H1 (cell line): ENCODE measurements around the gene C2CD4A. TPM values are rescaled to one million over a fixed set of nuclear protein-coding genes. Genes with fewer than 3 reads are reported as not detected.

Experiments
- CTCF ChIA-PET: fragments of 300-600 bp; sonication (Branson Sonifier 250); formaldehyde crosslinking; loops from one replicate; lab custom pipeline; 2021; ENCODE audit not compliant: partially characterized antibody; lab: Charles Lee
- POLR2A ChIA-PET: fragments of 300-600 bp; sonication (Branson Sonifier 250); formaldehyde crosslinking; loops from one replicate; lab custom pipeline; 2021; ENCODE audit warnings: inconsistent platforms; ENCODE audit not compliant: partially characterized antibody; lab: Charles Lee
- DNase-seq, 2 experiments: peaks; one replicate each; pipeline versions ENCODE4 v3.0.0 to v3.0.0-alpha.2; 2010 to 2022; ENCODE audit warnings: low spot score in 2 of 2, low read depth in 1 of 2, mixed read lengths in 1 of 2
- FAIRE-seq: peaks from 2 replicates; lab custom pipeline; 2011; peaks lifted over from hg19 to GRCh38; lab: Jason Lieb, UNC
- H2AFZ ChIP-seq: 2 replicates; pipeline ENCODE4 v1.8.1; 2012; ENCODE audit warnings: low read length, inconsistent platforms
- H2AK5ac ChIP-seq: 2 replicates; pipeline ENCODE4 v1.6.1; 2013; ENCODE audit warnings: low read depth, low read length
- H2BK120ac ChIP-seq: replicated peaks from 2 replicates; pipeline ENCODE3; 2013; ENCODE audit warnings: low read depth, low read length, inconsistent platforms
- H2BK12ac ChIP-seq: 2 replicates; pipeline ENCODE4 v1.6.1; 2013; ENCODE audit warnings: low read depth, low read length
- H2BK15ac ChIP-seq: 2 replicates; pipeline ENCODE4 v1.6.1; 2013; ENCODE audit warnings: low read length
- H2BK20ac ChIP-seq: 2 replicates; pipeline ENCODE4 v1.6.1; 2013; ENCODE audit warnings: low read length
- H2BK5ac ChIP-seq: 2 replicates; pipeline ENCODE4 v1.6.1; 2013; ENCODE audit warnings: low read depth, low read length
- H3K14ac ChIP-seq: 2 replicates; pipeline ENCODE4 v1.6.1; 2013; ENCODE audit warnings: inconsistent platforms; ENCODE audit not compliant: insufficient read length
- H3K18ac ChIP-seq: 2 replicates; pipeline ENCODE4 v1.6.1; 2013; ENCODE audit warnings: low read length; ENCODE audit errors: extremely low read depth
- H3K23ac ChIP-seq: 2 replicates; pipeline ENCODE4 v1.6.1; 2013; ENCODE audit warnings: inconsistent platforms; ENCODE audit not compliant: insufficient read length
- H3K23me2 ChIP-seq: 2 replicates; pipeline ENCODE4 v1.6.1; 2013; ENCODE audit warnings: low read depth, low read length
- H3K27ac ChIP-seq: 2 replicates; pipeline ENCODE4 v1.6.1; 2011; ENCODE audit warnings: low read depth, low read length, inconsistent platforms
- H3K27me3 ChIP-seq, 4 experiments: replicated peaks in 1 of 4; 1 replicate in 1 of 4; 2 replicates in 3 of 4; pipeline versions ENCODE4 v1.6.1 to v1.8.1; 2011 to 2013; ENCODE audit warnings: low read length in 3 of 4, mild to moderate bottlenecking in 3 of 4, inconsistent platforms in 2 of 4, mixed read lengths in 2 of 4, moderate library complexity in 1 of 4; ENCODE audit not compliant: control insufficient read depth in 3 of 4, insufficient read depth in 3 of 4; ENCODE audit errors: extremely low read depth in 1 of 4
- H3K36me3 ChIP-seq, 4 experiments: 2 replicates each; pipeline versions ENCODE4 v1.6.1 to v1.8.1; 2011 to 2013; ENCODE audit warnings: mild to moderate bottlenecking in 4 of 4, low read length in 3 of 4, moderate library complexity in 2 of 4, control low read depth in 1 of 4, inconsistent platforms in 1 of 4; ENCODE audit not compliant: insufficient read depth in 4 of 4, control insufficient read depth in 2 of 4
- H3K4ac ChIP-seq: replicated peaks from 2 replicates; pipeline ENCODE3; 2013; ENCODE audit warnings: low read length, low read depth, mixed read lengths, inconsistent platforms; ENCODE audit not compliant: insufficient read length
- H3K4me1 ChIP-seq, 4 experiments: replicated peaks in 1 of 4; 1 replicate in 1 of 4; 2 replicates in 3 of 4; pipeline versions ENCODE4 v1.6.1 to v1.8.1; 2011 to 2013; ENCODE audit warnings: low read length in 3 of 4, inconsistent platforms in 2 of 4, mixed read lengths in 1 of 4; ENCODE audit not compliant: insufficient read depth in 4 of 4, control insufficient read depth in 3 of 4
- H3K4me2 ChIP-seq, 2 experiments: 2 replicates each; pipeline versions ENCODE4 v1.6.1 to v1.8.1; 2011 to 2013; ENCODE audit warnings: low read depth in 2 of 2, low read length in 2 of 2, control low read depth in 1 of 2, inconsistent platforms in 1 of 2, mild to moderate bottlenecking in 1 of 2; ENCODE audit not compliant: insufficient read depth in 1 of 2
- H3K4me3 ChIP-seq, 4 experiments: fragments of 200-600, 300-600 bp in 1 of 4; sonication (generic), shearing (Covaris generic), sonication (Bioruptor Twin) in 1 of 4; 2 replicates each; pipeline versions ENCODE4 v1.5.1 to v1.8.1; 2011 to 2016; ENCODE audit warnings: low read length in 4 of 4, low read depth in 3 of 4, control low read depth in 2 of 4, inconsistent platforms in 2 of 4, mild to moderate bottlenecking in 2 of 4, mixed read lengths in 1 of 4, moderate library complexity in 1 of 4; ENCODE audit not compliant: insufficient read depth in 2 of 4; ENCODE audit errors: extremely low read depth in 1 of 4
- H3K56ac ChIP-seq: replicated peaks from 2 replicates; pipeline ENCODE3; 2013; ENCODE audit warnings: low read depth, mild to moderate bottlenecking, mixed read lengths, low read length, inconsistent platforms; ENCODE audit not compliant: insufficient read length
- H3K79me1 ChIP-seq: 2 replicates; pipeline ENCODE4 v1.6.1; 2013; ENCODE audit warnings: low read depth, low read length, control low read depth
- H3K79me2 ChIP-seq, 2 experiments: 2 replicates each; pipeline versions ENCODE4 v1.6.1 to v1.8.1; 2012 to 2013; ENCODE audit warnings: low read length in 2 of 2, mild to moderate bottlenecking in 2 of 2, inconsistent platforms in 1 of 2; ENCODE audit not compliant: insufficient read depth in 2 of 2, control insufficient read depth in 1 of 2
- H3K9ac ChIP-seq, 4 experiments: replicated peaks in 1 of 4; 1 replicate in 1 of 4; 2 replicates in 3 of 4; pipeline versions ENCODE4 v1.6.1 to v1.8.1; 2011 to 2013; ENCODE audit warnings: low read depth in 3 of 4, low read length in 3 of 4, control low read depth in 2 of 4, mild to moderate bottlenecking in 2 of 4, moderate library complexity in 2 of 4, inconsistent platforms in 1 of 4; ENCODE audit errors: extremely low read depth in 1 of 4
- H3K9me3 ChIP-seq, 2 experiments: 2 replicates each; pipeline versions ENCODE4 v1.6.1 to v1.8.1; 2012 to 2013; ENCODE audit warnings: mild to moderate bottlenecking in 2 of 2, moderate library complexity in 2 of 2, control low read depth in 1 of 2, inconsistent platforms in 1 of 2, low read depth in 1 of 2, low read length in 1 of 2, mixed read lengths in 1 of 2; ENCODE audit not compliant: insufficient read depth in 2 of 2
- H4K20me1 ChIP-seq, 2 experiments: replicated peaks in 1 of 2; 2 replicates each; pipeline versions ENCODE3 to v1.8.1; 2011 to 2013; ENCODE audit warnings: inconsistent platforms in 2 of 2, low read length in 2 of 2, mild to moderate bottlenecking in 1 of 2; ENCODE audit not compliant: insufficient read depth in 2 of 2, control insufficient read depth in 1 of 2
- H4K5ac ChIP-seq: 2 replicates; pipeline ENCODE4 v1.6.1; 2013; ENCODE audit warnings: low read length, low read depth, mixed read lengths, inconsistent platforms; ENCODE audit not compliant: insufficient read length
- H4K8ac ChIP-seq: 2 replicates; pipeline ENCODE4 v1.8.0; 2013; ENCODE audit warnings: mild to moderate bottlenecking, moderate library complexity, low read length, inconsistent platforms; ENCODE audit not compliant: insufficient read depth; ENCODE audit errors: extremely low read depth
- H4K91ac ChIP-seq: replicated peaks from 2 replicates; pipeline ENCODE3; 2013; ENCODE audit warnings: low read length, mixed read lengths, inconsistent platforms; ENCODE audit not compliant: insufficient read length
- BACH1 ChIP-seq: IDR thresholded peaks from 2 replicates; pipeline ENCODE4 v1.6.1; 2012; ENCODE audit warnings: low read length, improper control_type of control experiment
- CBX8 ChIP-seq: fragments of 300-800, 300-1000 bp; sonication (generic); IDR thresholded peaks from 2 replicates; pipeline ENCODE4 v1.7.1; 2016; ENCODE audit warnings: low read depth, low read length, borderline replicate concordance
- CHD2 ChIP-seq: IDR thresholded peaks from 2 replicates; pipeline ENCODE4 v1.6.1; 2012; ENCODE audit warnings: low read length, improper control_type of control experiment
- CREB1 ChIP-seq: IDR thresholded peaks from 2 replicates; pipeline ENCODE4 v1.6.1; 2012; ENCODE audit warnings: inconsistent platforms
- EGR1 ChIP-seq: IDR thresholded peaks from 2 replicates; pipeline ENCODE4 v1.6.1; 2011; ENCODE audit warnings: low read depth, low read length, borderline replicate concordance
- HDAC2 ChIP-seq, 2 experiments: fragments of 300-600 bp in 1 of 2; sonication (generic) in 1 of 2; IDR thresholded peaks; 2 replicates each; pipeline ENCODE4 v1.6.1; 2011 to 2012; ENCODE audit warnings: low read depth in 2 of 2, low read length in 2 of 2, mild to moderate bottlenecking in 2 of 2, moderate library complexity in 2 of 2, borderline replicate concordance in 1 of 2, inconsistent platforms in 1 of 2
- HDAC6 ChIP-seq: IDR thresholded peaks from one replicate; pipeline ENCODE4 v1.7.1; 2012; ENCODE audit warnings: low read depth, mild to moderate bottlenecking, inconsistent platforms, low read length, moderate library complexity
- POU5F1 ChIP-seq: IDR thresholded peaks from 2 replicates; pipeline ENCODE4 v1.6.1; 2011; ENCODE audit warnings: low read depth, mild to moderate bottlenecking, low read length, moderate library complexity
- RAD21 ChIP-seq, 2 experiments: IDR thresholded peaks in 1 of 2; conservative IDR thresholded peaks in 1 of 2; 2 replicates each; pipeline ENCODE4 v1.6.1; 2011; ENCODE audit warnings: low read depth in 2 of 2, low read length in 2 of 2, improper control_type of control experiment in 1 of 2, inconsistent platforms in 1 of 2, mild to moderate bottlenecking in 1 of 2, moderate library complexity in 1 of 2
- SIN3A ChIP-seq, 2 experiments: IDR thresholded peaks in 1 of 2; conservative IDR thresholded peaks in 1 of 2; 2 replicates each; pipeline ENCODE4 v1.6.1; 2011 to 2012; ENCODE audit warnings: low read length in 2 of 2, improper control_type of control experiment in 1 of 2, low read depth in 1 of 2, mild to moderate bottlenecking in 1 of 2
- TBP ChIP-seq: IDR thresholded peaks from 2 replicates; pipeline ENCODE4 v1.6.1; 2011; ENCODE audit warnings: low read depth, low read length, improper control_type of control experiment
- ZNF274 ChIP-seq: IDR thresholded peaks from 2 replicates; pipeline ENCODE4 v1.7.0; 2012; ENCODE audit warnings: low read length, borderline replicate concordance; ENCODE audit errors: extremely low read depth
- WGBS, 2 experiments: shearing (Covaris generic) in 1 of 2; methylation state at CpG; one replicate each; pipeline versions ENCODE4 v1.1.6 to v1.1.7; 2013 to 2015; ENCODE audit warnings: low lambda C conversion rate in 2 of 2, mixed read lengths in 2 of 2, inconsistent platforms in 1 of 2, low coverage in 1 of 2, missing lambda C conversion rate in 1 of 2; ENCODE audit not compliant: insufficient replicate concordance in 2 of 2, insufficient coverage in 1 of 2, insufficient read length in 1 of 2; ENCODE audit errors: extremely low coverage in 1 of 2, missing lambda C conversion rate in 1 of 2; 5-methylcytosine and 5-hydroxymethylcytosine counted together
- polyA plus RNA-seq, 7 experiments: library from polyadenylated mRNA; depleted of rRNA in 3 of 7; stranded (reverse) in 5 of 7; unstranded in 2 of 7; fragments of >200 nt in 5 of 7; fragments of 200-250 nt in 2 of 7; gene quantifications; 1 replicate in 5 of 7; 2 replicates in 1 of 7; 4 replicates in 1 of 7; pipeline versions ENCODE4 v1.2.1 to v1.2.3, GENCODE V29; 2011 to 2013; ENCODE audit warnings: missing spikeins in 2 of 7, mixed read lengths in 2 of 7
- total RNA-seq: library from RNA; stranded (reverse); fragmentation: NEBNext Ultra II Directional; extraction: Animal tissue kit (Norgen Biotek cat#: 25700); gene quantifications from 2 replicates; pipeline ENCODE4 v1.2.1, GENCODE V29; 2021

C2CD4A gene
- total and polyA plus RNA-seq, 2 of the 8 experiments (the other 6 are each of a cell fraction or from before 2014, with no cell fraction given) = not detected

GRCh38 chr15:62112081-62112480, 45.3 kb downstream of the C2CD4A start:
- no peak overlapping the region for H2AFZ ChIP-seq
- H3K9ac ChIP-seq = no peak overlapping the region
- H2AK5ac ChIP-seq = no peak overlapping the region
- no peaks in the 10 kb centered on the region for H3K9me3 ChIP-seq
- no peak overlapping the region for H3K4me3 ChIP-seq
- DNase-seq = no peak
- no peaks in the 10 kb centered on the region for H3K79me2 ChIP-seq
- H3K23me2 ChIP-seq = no peaks in the 10 kb centered on the region
- no peaks in the 10 kb centered on the region for H3K27me3 ChIP-seq
- no peak overlapping the region for H4K8ac ChIP-seq
- no peak overlapping the region for H4K91ac ChIP-seq
- no peaks in the 10 kb centered on the region for H4K20me1 ChIP-seq
- no peak for FAIRE-seq
- H3K56ac ChIP-seq = no peak overlapping the region
- no peak overlapping the region for H2BK20ac ChIP-seq
- TF ChIP-seq POU5F1 (no peak), RAD21 (IDR thresholded peaks at IDR 0.05 in 1 of 2, conservative IDR thresholded peaks at IDR 0.05 in 1 of 2; ENCODE audit: low read depth in 2 of 2, low read length in 2 of 2) (no peak), CHD2 (no peak), HDAC2 (IDR thresholded peaks at IDR 0.05; ENCODE audit: borderline replicate concordance in 1 of 2, low read depth in 2 of 2, low read length in 2 of 2) (no peak), CBX8 (no peak), HDAC6 (no peak), SIN3A (conservative IDR thresholded peaks at IDR 0.05 in 1 of 2, IDR thresholded peaks at IDR 0.05 in 1 of 2; ENCODE audit: low read depth in 1 of 2, low read length in 2 of 2) (no peak), EGR1 (no peak), TBP (no peak), CREB1 (no peak), BACH1 (no peak), ZNF274 (no peak)
- CTCF ChIA-PET = interaction anchor here (0.9 to 2.0 kb wide), 4 partner anchors 9 to 23 kb away, joined by 3 to 6 read pairs (median 3); no protein-coding TSS in a partner anchor
- no peaks in the 10 kb centered on the region for H3K36me3 ChIP-seq
- H3K18ac ChIP-seq = no peak overlapping the region
- WGBS, 2 experiments = 82% methylated on average over 4 of the region's 4 CpGs; no CpG with 5 or more reads in 1 of the 2 experiments
- no peak overlapping the region for H3K14ac ChIP-seq
- H2BK120ac ChIP-seq = no peak overlapping the region
- no peak overlapping the region for H4K5ac ChIP-seq
- no peaks in the 10 kb centered on the region for H3K79me1 ChIP-seq
- H3K4ac ChIP-seq = no peak overlapping the region
- no peak overlapping the region for H2BK15ac ChIP-seq
- no peak overlapping the region for H3K23ac ChIP-seq
- POLR2A ChIA-PET = no interaction called here
- H3K4me1 ChIP-seq = no peaks in the 10 kb centered on the region
- no peak overlapping the region for H2BK12ac ChIP-seq
- no peak overlapping the region for H3K4me2 ChIP-seq
- no peak overlapping the region for H2BK5ac ChIP-seq
- no peak overlapping the region for H3K27ac ChIP-seq
